ENCODE measurements around the gene AQR. TPM values are rescaled to one million over a fixed set of nuclear protein-coding genes. Genes with fewer than 3 reads are reported as not detected.

Gene AQR
- total RNA-seq, 1 experiment from 2014 or later, result 54.4 TPM

GRCh38 chr15:34886134-34886533, 83.4 kb downstream of the AQR start:
- no peak overlapping the region for H2BK120ac ChIP-seq (ENCODE audit: low read depth, low read length, poor library complexity, severe bottlenecking)
- H3K14ac ChIP-seq (ENCODE audit: insufficient read depth, low read length), result no peak overlapping the region
- no peak overlapping the region for H2BK20ac ChIP-seq (ENCODE audit: low read depth, low read length, poor library complexity, severe bottlenecking)
- H2BK15ac ChIP-seq (ENCODE audit: low read depth, low read length), result no peak overlapping the region
- no peak overlapping the region for H4K5ac ChIP-seq (ENCODE audit: insufficient read length, low read depth, low read length)
- H3K4ac ChIP-seq (ENCODE audit: low read depth, low read length), result no peak overlapping the region
- H3K79me2 ChIP-seq (ENCODE audit: insufficient read depth, low read length), result no peaks in the 10 kb centered on the region
- Mint-ChIP-seq H3K36me3 (ENCODE audit: insufficient read depth in 1 of 3, low read depth in 3 of 3) (peaks cover 29 to 72% (median 52%) of the 10 kb centered on the region in 3 experiments; a peak in 6 of 7 replicates), H3K27ac (no peak overlapping the region), H3K4me3 (no peak overlapping the region), H3K27me3 (ENCODE audit: low read depth) (no peaks in the 10 kb centered on the region), H3K9me3 (no peaks in the 10 kb centered on the region), H3K4me1 (peaks cover under 1 to 3% of the 10 kb centered on the region in 2 experiments; a peak in 2 of 4 replicates)
- H3K23ac ChIP-seq (ENCODE audit: insufficient read length, low read depth, low read length), result no peak overlapping the region
- no peaks in the 10 kb centered on the region for H3K79me1 ChIP-seq (ENCODE audit: insufficient read depth, low read depth, low read length, poor library complexity, severe bottlenecking)
- no peak for DNase-seq
- no peak overlapping the region for H4K91ac ChIP-seq (ENCODE audit: insufficient read length, low read depth, low read length)
- no peaks in the 10 kb centered on the region for H3K9me3 ChIP-seq (ENCODE audit: control insufficient read depth, low read depth, low read length)
- TF ChIP-seq CTCF (conservative IDR thresholded peaks at IDR 0.05), result no peak
- no peak overlapping the region for H3K56ac ChIP-seq (ENCODE audit: insufficient read length, low read depth, low read length)
- H3K23me2 ChIP-seq (ENCODE audit: insufficient read length, low read depth, low read length, poor library complexity, severe bottlenecking), result no peaks in the 10 kb centered on the region
- H2BK5ac ChIP-seq (ENCODE audit: insufficient read length, low read length), result no peak overlapping the region
- H3K18ac ChIP-seq (ENCODE audit: insufficient read length, low read depth, low read length), result no peak overlapping the region
- H3K4me2 ChIP-seq (ENCODE audit: insufficient read depth, insufficient read length, low read length), result no peak overlapping the region
- H3K4me1 ChIP-seq (ENCODE audit: insufficient read depth, low read length), result no peaks in the 10 kb centered on the region
- H2BK12ac ChIP-seq (ENCODE audit: insufficient read length, low read depth, low read length), result no peak overlapping the region
- H4K20me1 ChIP-seq (ENCODE audit: control insufficient read depth, insufficient read depth, insufficient read length), result no peaks in the 10 kb centered on the region
- H3K9ac ChIP-seq (ENCODE audit: extremely low read depth, insufficient read length, low read length), result no peak overlapping the region
- no peak overlapping the region for H3K27ac ChIP-seq (ENCODE audit: insufficient read length, low read depth, low read length)
- H4K8ac ChIP-seq (replicated peaks; ENCODE audit: insufficient read length, low read depth, low read length), result no peak overlapping the region
- H2AK5ac ChIP-seq (ENCODE audit: insufficient read length, low read length), result no peak overlapping the region
- no peaks in the 10 kb centered on the region for H3K27me3 ChIP-seq (ENCODE audit: insufficient read depth, low read length)
- no peak overlapping the region for H3T11ph ChIP-seq (ENCODE audit: low read length)
- no peak overlapping the region for H2AFZ ChIP-seq (ENCODE audit: low read length)
